ENCODE data around the gene NTSR1.

The NTSR1 gene

GRCh38 chr20:62725596-62726268, 17.1 kb downstream of the NTSR1 start:
- no peak for DNase-seq (ENCODE audit: low read depth, low spot score)

- no peak for DNase-seq (ENCODE audit: low read depth, low spot score)
These were observed 17.6 kb downstream of the NTSR1 start for GRCh38 chr20:62726276-62726675.

GRCh38 chr20:62726716-62727583, 18.3 kb downstream of the NTSR1 start:
- no peak for DNase-seq (ENCODE audit: low read depth, low spot score)

GRCh38 chr20:62727584-62728027, 19.0 kb downstream of the NTSR1 start:
- no peak for DNase-seq (ENCODE audit: low read depth, low spot score)

- DNase-seq (ENCODE audit: low read depth, low spot score), result no peak
These were observed 19.6 kb downstream of the NTSR1 start for GRCh38 chr20:62728028-62728780.

- DNase-seq (ENCODE audit: low read depth, low spot score), result no peak
These were observed 20.2 kb downstream of the NTSR1 start for GRCh38 chr20:62728781-62729300.

GRCh38 chr20:62730481-62730880, 21.8 kb downstream of the NTSR1 start:
- DNase-seq (ENCODE audit: low read depth, low spot score), result no peak

GRCh38 chr20:62732031-62732760, 23.6 kb downstream of the NTSR1 start:
- DNase-seq (ENCODE audit: low read depth, low spot score), result no peak

GRCh38 chr20:62732842-62733525, 24.3 kb downstream of the NTSR1 start:
- no peak for DNase-seq (ENCODE audit: low read depth, low spot score)

GRCh38 chr20:62733526-62733842, 24.8 kb downstream of the NTSR1 start:
- no peak for DNase-seq (ENCODE audit: low read depth, low spot score)

- no peak for DNase-seq (ENCODE audit: low read depth, low spot score)
These were observed 25.3 kb downstream of the NTSR1 start for GRCh38 chr20:62733891-62734290.

- no peak for DNase-seq (ENCODE audit: low read depth, low spot score)
These were observed 25.7 kb downstream of the NTSR1 start for GRCh38 chr20:62734326-62734725.

GRCh38 chr20:62734881-62735280, 26.2 kb downstream of the NTSR1 start:
- DNase-seq (ENCODE audit: low read depth, low spot score), result no peak

GRCh38 chr20:62735331-62735821, 26.7 kb downstream of the NTSR1 start:
- no peak for DNase-seq (ENCODE audit: low read depth, low spot score)

GRCh38 chr20:62736026-62736406, 27.4 kb downstream of the NTSR1 start:
- no peak for DNase-seq (ENCODE audit: low read depth, low spot score)

GRCh38 chr20:62736407-62737071, 27.9 kb downstream of the NTSR1 start:
- DNase-seq (ENCODE audit: low read depth, low spot score), result no peak

GRCh38 chr20:62737271-62737811, 28.7 kb downstream of the NTSR1 start:
- no peak for DNase-seq (ENCODE audit: low read depth, low spot score)

- no peak for DNase-seq (ENCODE audit: low read depth, low spot score)
These were observed 29.6 kb downstream of the NTSR1 start for GRCh38 chr20:62738025-62738881.

GRCh38 chr20:62739067-62739466, 30.4 kb downstream of the NTSR1 start:
- DNase-seq (ENCODE audit: low read depth, low spot score), result no peak

Data from activated CD4-positive, CD25-positive, alpha-beta regulatory T cell treated with anti-CD3 and anti-CD28 coated beads, Interleukin-2, amount 50 U/mL, for 16 hours (primary cell).